ENCODE data around the gene UBE4B.

DNA sequence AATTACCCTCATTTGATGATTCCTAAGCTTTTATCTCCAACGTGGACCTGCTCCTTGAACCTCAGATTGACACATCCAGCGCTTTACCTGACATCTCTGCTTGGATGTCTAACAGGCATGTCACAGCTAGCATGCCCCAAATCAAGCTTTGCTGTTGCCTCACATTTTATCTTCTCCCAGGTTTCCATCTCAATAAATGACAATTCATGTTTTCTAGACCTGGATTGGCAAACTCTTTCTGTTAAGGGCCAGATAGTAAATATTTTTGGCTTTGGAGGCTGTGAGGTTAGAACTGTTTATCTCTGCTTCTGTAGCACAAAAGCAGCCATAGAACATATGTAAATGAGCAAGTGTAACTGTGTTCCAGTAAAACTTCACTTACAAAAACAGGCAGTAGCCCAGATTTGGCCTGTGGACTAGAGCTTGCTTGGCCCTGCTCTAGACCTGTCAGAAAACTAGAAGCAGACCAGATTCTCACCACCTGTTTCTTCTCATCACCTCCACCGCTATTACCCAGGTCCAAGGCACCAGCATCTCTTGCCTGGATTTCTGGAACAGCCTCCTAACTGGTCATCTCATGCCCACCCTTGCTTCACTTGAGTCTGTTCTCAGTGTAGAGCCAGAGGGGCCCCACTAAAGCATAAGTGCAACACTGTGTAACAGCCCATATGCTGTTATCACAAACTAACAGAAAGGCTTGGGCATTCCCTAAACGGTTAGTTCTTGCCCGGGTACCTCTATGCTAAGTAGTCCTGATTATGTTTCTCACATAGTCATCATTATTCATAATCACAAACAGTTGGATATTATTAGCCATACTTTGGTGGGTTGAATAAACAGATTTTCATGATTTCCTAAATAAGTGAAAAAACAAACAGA, 42.3 kb downstream of the UBE4B start:
- TF ChIP-seq, protein P1, sequence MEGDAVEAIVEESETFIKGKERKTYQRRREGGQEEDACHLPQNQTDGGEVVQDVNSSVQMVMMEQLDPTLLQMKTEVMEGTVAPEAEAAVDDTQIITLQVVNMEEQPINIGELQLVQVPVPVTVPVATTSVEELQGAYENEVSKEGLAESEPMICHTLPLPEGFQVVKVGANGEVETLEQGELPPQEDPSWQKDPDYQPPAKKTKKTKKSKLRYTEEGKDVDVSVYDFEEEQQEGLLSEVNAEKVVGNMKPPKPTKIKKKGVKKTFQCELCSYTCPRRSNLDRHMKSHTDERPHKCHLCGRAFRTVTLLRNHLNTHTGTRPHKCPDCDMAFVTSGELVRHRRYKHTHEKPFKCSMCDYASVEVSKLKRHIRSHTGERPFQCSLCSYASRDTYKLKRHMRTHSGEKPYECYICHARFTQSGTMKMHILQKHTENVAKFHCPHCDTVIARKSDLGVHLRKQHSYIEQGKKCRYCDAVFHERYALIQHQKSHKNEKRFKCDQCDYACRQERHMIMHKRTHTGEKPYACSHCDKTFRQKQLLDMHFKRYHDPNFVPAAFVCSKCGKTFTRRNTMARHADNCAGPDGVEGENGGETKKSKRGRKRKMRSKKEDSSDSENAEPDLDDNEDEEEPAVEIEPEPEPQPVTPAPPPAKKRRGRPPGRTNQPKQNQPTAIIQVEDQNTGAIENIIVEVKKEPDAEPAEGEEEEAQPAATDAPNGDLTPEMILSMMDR (IDR thresholded peaks at IDR 0.05; ENCODE audit: poor library complexity), result no peak
- TF ChIP-seq EZH2phosphoT487 (IDR thresholded peaks at IDR 0.05; ENCODE audit: low read depth, severe bottlenecking, unreplicated experiment), result no peak

All from hepatocyte (in vitro differentiated cells).